NCI-H1092 (cell line): ENCODE data around the gene IL13RA1.
"Not testable (repeated sequence)": the region's sequence is repeated elsewhere in the genome, so short reads cannot be mapped to it uniquely, and the experiment has no call there.

ENCODE experiments used
- DNase-seq: peaks from one replicate; lab custom pipeline; 2025; lab: John Stamatoyannopoulos, UW

The IL13RA1 gene

GRCh38 chrX:118726887-118727685 lies at the start of gene IL13RA1:
Gene IL13RA1, plus strand, starts transcription at chrX:118727606. Its CDS starts 33 bp downstream, at chrX:118727639.
- DNase-seq: peak; percentile 53

- no peak for DNase-seq
Observed at GRCh38 chrX:118679290-118679689, 48.1 kb upstream of the IL13RA1 start.

GRCh38 chrX:118682258-118683014 lies 45.0 kb upstream of the IL13RA1 start:
- no peak for DNase-seq

GRCh38 chrX:118685393-118685792 lies 42.0 kb upstream of the IL13RA1 start:
- no peak for DNase-seq

GRCh38 chrX:118688935-118689334 lies 38.5 kb upstream of the IL13RA1 start:
- DNase-seq: no peak

GRCh38 chrX:118693843-118694242 lies 33.6 kb upstream of the IL13RA1 start:
- DNase-seq: no peak

- DNase-seq: no peak
Observed at GRCh38 chrX:118694638-118695037, 32.8 kb upstream of the IL13RA1 start.

- DNase-seq: no peak
Observed at GRCh38 chrX:118698516-118699170, 28.8 kb upstream of the IL13RA1 start.

GRCh38 chrX:118702741-118703140 lies 24.7 kb upstream of the IL13RA1 start:
- DNase-seq: no peak

- no peak for DNase-seq
Observed at GRCh38 chrX:118706681-118707080, 20.7 kb upstream of the IL13RA1 start.

GRCh38 chrX:118714521-118714920 lies 12.9 kb upstream of the IL13RA1 start:
- DNase-seq: no peak

- not testable (repeated sequence) for DNase-seq
Observed at GRCh38 chrX:118715917-118716316, 11.5 kb upstream of the IL13RA1 start.

- not testable (repeated sequence) for DNase-seq
Observed at GRCh38 chrX:118716833-118717232, 10.6 kb upstream of the IL13RA1 start.

GRCh38 chrX:118717678-118718391 lies 9.6 kb upstream of the IL13RA1 start:
- DNase-seq: no peak

GRCh38 chrX:118718737-118719136 lies 8.7 kb upstream of the IL13RA1 start:
- no peak for DNase-seq

GRCh38 chrX:118720058-118720707 lies 7.2 kb upstream of the IL13RA1 start:
- no peak for DNase-seq

GRCh38 chrX:118723376-118723775 lies 4.0 kb upstream of the IL13RA1 start:
- DNase-seq: no peak

GRCh38 chrX:118724365-118724764 lies 3.0 kb upstream of the IL13RA1 start:
- DNase-seq: no peak

- DNase-seq: no peak
Observed at GRCh38 chrX:118724775-118725174, 2.6 kb upstream of the IL13RA1 start.

- DNase-seq: no peak
Observed at GRCh38 chrX:118726396-118726795, 1.0 kb upstream of the IL13RA1 start.

GRCh38 chrX:118727686-118728339 lies 407 bp downstream of the IL13RA1 start:
- DNase-seq: no peak
